ENCODE measurements around the gene PIGS. TPM values are rescaled to one million over a fixed set of nuclear protein-coding genes. Genes with fewer than 3 reads are reported as not detected.
A peak's percentile ranks its signal among the peaks of the same experiment; 100 is the strongest.

PIGS gene
- total RNA-seq, 1 experiment from 2014 or later = 45.8 TPM

DNA sequence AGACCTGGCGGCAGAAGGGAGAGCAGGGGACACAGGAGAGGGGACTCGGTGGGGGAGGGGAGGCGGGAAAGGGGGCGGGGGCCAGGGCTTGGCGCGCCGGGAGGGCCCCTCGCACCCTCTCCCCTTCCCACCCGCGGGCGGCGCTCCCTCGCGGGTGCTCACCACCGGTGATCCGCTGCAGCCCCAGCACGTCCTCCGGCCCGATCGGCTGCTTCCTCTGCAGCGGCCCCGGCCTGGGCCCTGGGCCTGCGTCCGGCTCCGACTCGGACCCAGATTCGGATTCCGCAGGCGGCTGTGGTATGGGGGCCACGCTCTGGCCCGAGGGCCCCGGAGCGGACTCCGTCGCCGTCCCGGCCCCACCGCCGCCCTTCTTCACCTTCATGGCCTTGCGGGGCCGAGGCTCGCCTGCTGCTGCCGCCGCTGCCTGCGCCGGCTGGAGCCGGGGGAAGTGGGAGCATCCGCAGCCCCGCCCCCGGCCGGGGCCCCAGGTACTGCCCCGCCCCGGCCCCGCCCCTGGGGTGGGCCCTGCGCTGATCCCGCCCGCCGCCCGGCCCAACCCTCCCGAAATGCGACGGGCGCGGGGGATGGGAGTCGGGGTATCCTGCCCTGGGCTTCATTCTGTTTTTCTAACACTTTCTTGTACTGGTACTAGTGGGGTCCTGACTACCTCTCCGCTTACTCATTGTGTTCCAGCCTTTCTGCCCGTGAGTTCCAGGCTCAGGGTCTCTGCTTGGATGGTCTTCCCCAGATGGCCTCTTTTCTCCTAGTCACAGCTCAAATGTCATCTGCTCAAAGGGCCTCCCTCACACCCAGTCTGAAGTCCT is 18.9 kb downstream of the PIGS start, which contains the start of gene UNC119:
TSS of gene UNC119 (minus strand) at position 449 of the 824 bp plus-strand sequence. CDS start at position 382, 67 bp downstream.
- H3K36me3 ChIP-seq (ENCODE audit: control insufficient read depth in 1 of 2, insufficient read depth in 2 of 2, low read length in 2 of 2) = peaks cover 12 to 22% of the 10 kb centered on the region in 2 experiments; a peak in 2 of 4 replicates
- BruUV-seq (replicated peaks) = no TSS peak
- H3K4me2 ChIP-seq (ENCODE audit: low read length) = peak within 1 kb of the TSS; percentile 97
- DNase-seq (ENCODE audit: low read depth, low spot score) (no peak), ATAC-seq (peak; percentile 92)
- TF ChIP-seq POLR2AphosphoS5 (IDR thresholded peaks at IDR 0.05; ENCODE audit: low read depth, low read length) = peak; percentile 84
- TF ChIP-seq CEBPB (IDR thresholded peaks at IDR 0.05; ENCODE audit: low read depth) = no peak
- peak; percentile 63 for TF ChIP-seq POLR2A (IDR thresholded peaks at IDR 0.05; ENCODE audit: borderline replicate concordance, extremely low read depth, insufficient read depth, insufficient read length)
- peak; percentile 90 for TF ChIP-seq ZFX (IDR thresholded peaks at IDR 0.05)
- H3K4me3 ChIP-seq (replicated peaks in 1 of 2; ENCODE audit: low read depth in 1 of 2, low read length in 2 of 2) = peak within 1 kb of the TSS; percentile 67 to 81
- H3K27ac ChIP-seq (ENCODE audit: low read depth, low read length) = peak within 1 kb of the TSS; percentile 50; the same call in 1 of the 2 replicates
- intact Hi-C loops (cut with micrococcal nuclease) = no loop called here
- no peaks in the 10 kb centered on the region for H3K9me2 ChIP-seq (ENCODE audit: insufficient read depth)
- ChIA-PET POLR2A (no interaction called here), RAD21 (ENCODE audit: low non-redundant PET in 1 of 2, low total read pairs in 2 of 2, uncharacterized antibody in 2 of 2, unreplicated experiment in 2 of 2) (no interaction called here), CTCF (no interaction called here)
- H3K4me1 ChIP-seq (ENCODE audit: control insufficient read depth in 1 of 2, insufficient read depth in 2 of 2, low read length in 2 of 2) = peaks cover 2 to 18% of the 10 kb centered on the region in 2 experiments; a peak in 3 of 4 replicates
- no peaks in the 10 kb centered on the region for H3K9me3 ChIP-seq (ENCODE audit: control insufficient read depth in 1 of 2, insufficient read depth in 1 of 2, low read depth in 1 of 2, low read length in 2 of 2)
- H2AFZ ChIP-seq (ENCODE audit: low read depth, low read length, poor library complexity, severe bottlenecking) = no peak within 1 kb of the TSS
- H3K79me2 ChIP-seq (ENCODE audit: insufficient read depth, low read length) = peaks cover 16% of the 10 kb centered on the region; the same call in 1 of the 2 replicates
- no peaks in the 10 kb centered on the region for H4K20me1 ChIP-seq (ENCODE audit: insufficient read depth)
- no peaks in the 10 kb centered on the region for H3K27me3 ChIP-seq (ENCODE audit: insufficient read depth, low read length)
- H3K9ac ChIP-seq (ENCODE audit: low read length) = peak within 1 kb of the TSS; percentile 78

DNA sequence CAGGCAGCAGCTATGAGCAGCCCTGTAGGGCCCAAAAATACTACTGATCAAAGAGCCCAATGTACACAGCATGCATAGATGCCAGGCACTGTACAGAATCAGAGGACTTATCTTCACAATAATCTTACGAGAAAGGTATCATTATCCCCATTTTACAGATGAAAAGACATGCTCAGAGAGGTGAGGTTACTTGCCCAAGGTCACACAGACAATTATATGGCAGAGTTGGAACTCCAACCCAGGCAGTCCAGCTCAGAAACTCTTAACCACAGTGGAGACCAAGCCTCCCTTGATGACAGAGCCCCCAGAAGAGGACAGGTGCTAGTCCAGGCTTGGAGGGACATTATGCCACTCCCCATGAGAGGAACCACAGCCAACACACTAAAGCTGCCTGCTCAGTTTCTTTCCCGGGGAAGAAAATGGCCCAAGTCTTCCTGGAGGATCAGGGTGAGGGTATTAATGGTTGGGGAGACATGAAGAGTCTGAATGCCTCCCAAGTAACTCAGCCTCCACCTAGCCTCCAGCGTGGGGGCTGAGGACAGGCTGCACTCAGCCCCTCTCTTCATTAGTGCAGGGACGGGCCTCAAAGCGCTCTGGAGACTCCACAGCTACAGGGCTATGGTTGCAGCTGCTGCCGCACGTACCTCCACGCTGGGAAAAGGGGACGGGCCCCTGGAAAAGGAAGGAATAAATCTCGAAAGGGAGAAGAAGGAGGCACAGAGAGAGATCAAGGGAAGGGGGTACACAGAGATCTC is 19.7 kb downstream of the PIGS start:
- peaks cover 2 to 18% of the 10 kb centered on the region in 2 experiments; a peak in 3 of 4 replicates for H3K4me1 ChIP-seq (ENCODE audit: control insufficient read depth in 1 of 2, insufficient read depth in 2 of 2, low read length in 2 of 2)
- no peak for DNase-seq (ENCODE audit: low read depth, low spot score)
- peak overlapping the region; percentile 97 for H3K4me2 ChIP-seq (ENCODE audit: low read length)
- H4K20me1 ChIP-seq (ENCODE audit: insufficient read depth) = no peaks in the 10 kb centered on the region
- H3K9me2 ChIP-seq (ENCODE audit: insufficient read depth) = no peaks in the 10 kb centered on the region
- H3K79me2 ChIP-seq (ENCODE audit: insufficient read depth, low read length) = peaks cover 16% of the 10 kb centered on the region; the same call in 1 of the 2 replicates
- RAD21 ChIA-PET (ENCODE audit: low non-redundant PET in 1 of 2, low total read pairs in 2 of 2, uncharacterized antibody in 2 of 2, unreplicated experiment in 2 of 2) = no interaction called here
- no peaks in the 10 kb centered on the region for H3K27me3 ChIP-seq (ENCODE audit: insufficient read depth, low read length)
- CTCF ChIA-PET = interaction anchor here (1.0 kb wide), 1 partner anchor 20 kb away, joined by 4 read pairs; the partner anchor contains the start of gene PIGS
- no peak overlapping the region for H3K27ac ChIP-seq (ENCODE audit: low read depth, low read length)
- peak; percentile 4 for ATAC-seq
- no peak for TF ChIP-seq RAD21 (IDR thresholded peaks at IDR 0.05; ENCODE audit: low read depth)
- TF ChIP-seq ELF1 (IDR thresholded peaks at IDR 0.05; ENCODE audit: borderline replicate concordance, low read depth) = no peak
- TF ChIP-seq ZBTB33 (IDR thresholded peaks at IDR 0.05; ENCODE audit: extremely low read depth, insufficient replicate concordance, low read length) = no peak
- no peak for TF ChIP-seq ZNF274 (IDR thresholded peaks at IDR 0.05; ENCODE audit: low read depth, low read length)
- no peak for TF ChIP-seq EGR1 (IDR thresholded peaks at IDR 0.05; ENCODE audit: low read depth)
- TF ChIP-seq EZH2phosphoT487 (IDR thresholded peaks at IDR 0.05; ENCODE audit: borderline replicate concordance) = no peak
- TF ChIP-seq ZFX (IDR thresholded peaks at IDR 0.05) = no peak
- no peak for TF ChIP-seq SP1 (IDR thresholded peaks at IDR 0.05; ENCODE audit: low read depth)
- no peak for TF ChIP-seq POLR2A (IDR thresholded peaks at IDR 0.05; ENCODE audit: borderline replicate concordance, extremely low read depth, insufficient read depth, insufficient read length)
- intact Hi-C loops (cut with micrococcal nuclease) = no loop called here
- H2AFZ ChIP-seq (ENCODE audit: low read depth, low read length, poor library complexity, severe bottlenecking) = no peak overlapping the region
- H3K9me3 ChIP-seq (ENCODE audit: control insufficient read depth in 1 of 2, insufficient read depth in 1 of 2, low read depth in 1 of 2, low read length in 2 of 2) = no peaks in the 10 kb centered on the region
- H3K9ac ChIP-seq (ENCODE audit: low read length) = peak overlapping the region; percentile 78
- peaks cover 13 to 21% of the 10 kb centered on the region in 2 experiments; a peak in 3 of 4 replicates for H3K36me3 ChIP-seq (ENCODE audit: control insufficient read depth in 1 of 2, insufficient read depth in 2 of 2, low read length in 2 of 2)
- POLR2A ChIA-PET = interaction anchor here (1.2 kb wide), 1 partner anchor 20 kb away, joined by 3 read pairs; the partner anchor contains the start of gene PIGS
- peak overlapping the region; percentile 67 to 81 for H3K4me3 ChIP-seq (replicated peaks in 1 of 2; ENCODE audit: low read depth in 1 of 2, low read length in 2 of 2)
- BruUV-seq (replicated peaks) = TSS peak; percentile 52
